AG04449 (cell line): Measurements from ENCODE around the gene ATP6V1G3.

Experiments
- CTCF ChIA-PET: fragments of 350-600 bp; formaldehyde crosslinking; extraction: SDS; loops from one replicate; lab custom pipeline; 2021; ENCODE audit warnings: antibody characterized with exemption; lab: Yijun Ruan, JAX
- POLR2A ChIA-PET: fragments of 400-600, 350-600 bp; formaldehyde crosslinking; extraction: SDS; loops from one replicate; lab custom pipeline; 2020; ENCODE audit warnings: antibody characterized with exemption, inconsistent platforms; lab: Yijun Ruan, JAX
- DNase-seq: peaks from one replicate; pipeline ENCODE4 v3.0.0-alpha.2; 2010; ENCODE audit warnings: low read depth, low spot score
- H3K4me3 ChIP-seq: 2 replicates; pipeline ENCODE4 v1.5.1; 2011; ENCODE audit warnings: low read depth, mild to moderate bottlenecking, control low read depth, low read length
- TF ChIP-seq, protein P1 (sequence below): IDR thresholded peaks from one replicate; pipeline ENCODE4 v1.5.1; 2011; ENCODE audit warnings: mild to moderate bottlenecking, moderate library complexity, low read length, control low read depth, inconsistent platforms; ENCODE audit not compliant: insufficient read depth; ENCODE audit errors: missing control alignments

Gene ATP6V1G3

DNA sequence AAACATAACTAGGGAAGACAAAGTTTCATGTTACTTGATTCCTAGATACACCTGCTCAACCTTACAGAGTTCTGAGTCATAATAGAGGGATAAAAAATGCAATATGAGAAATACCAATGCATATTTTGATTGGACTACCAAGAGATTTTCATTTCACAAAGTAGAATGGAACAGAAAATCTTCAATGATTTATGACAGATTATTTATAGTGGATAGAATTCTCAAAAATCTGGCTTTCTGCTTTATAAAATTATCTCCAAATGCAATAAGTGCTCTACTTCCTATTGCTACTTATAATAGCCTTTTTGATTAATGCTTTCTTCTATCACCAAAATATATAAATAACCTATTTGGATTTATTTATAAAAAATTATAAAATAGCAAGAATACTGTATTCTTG is 18.9 kb upstream of the ATP6V1G3 start:
- ChIA-PET CTCF (interaction anchor here (0.7 kb wide), 1 partner anchor 19 kb away, joined by 3 read pairs; the partner anchor contains the start of gene ATP6V1G3), POLR2A (no interaction called here)
- H3K4me3 ChIP-seq: no peak overlapping the region
- DNase-seq: no peak
- TF ChIP-seq, protein P1, sequence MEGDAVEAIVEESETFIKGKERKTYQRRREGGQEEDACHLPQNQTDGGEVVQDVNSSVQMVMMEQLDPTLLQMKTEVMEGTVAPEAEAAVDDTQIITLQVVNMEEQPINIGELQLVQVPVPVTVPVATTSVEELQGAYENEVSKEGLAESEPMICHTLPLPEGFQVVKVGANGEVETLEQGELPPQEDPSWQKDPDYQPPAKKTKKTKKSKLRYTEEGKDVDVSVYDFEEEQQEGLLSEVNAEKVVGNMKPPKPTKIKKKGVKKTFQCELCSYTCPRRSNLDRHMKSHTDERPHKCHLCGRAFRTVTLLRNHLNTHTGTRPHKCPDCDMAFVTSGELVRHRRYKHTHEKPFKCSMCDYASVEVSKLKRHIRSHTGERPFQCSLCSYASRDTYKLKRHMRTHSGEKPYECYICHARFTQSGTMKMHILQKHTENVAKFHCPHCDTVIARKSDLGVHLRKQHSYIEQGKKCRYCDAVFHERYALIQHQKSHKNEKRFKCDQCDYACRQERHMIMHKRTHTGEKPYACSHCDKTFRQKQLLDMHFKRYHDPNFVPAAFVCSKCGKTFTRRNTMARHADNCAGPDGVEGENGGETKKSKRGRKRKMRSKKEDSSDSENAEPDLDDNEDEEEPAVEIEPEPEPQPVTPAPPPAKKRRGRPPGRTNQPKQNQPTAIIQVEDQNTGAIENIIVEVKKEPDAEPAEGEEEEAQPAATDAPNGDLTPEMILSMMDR: no peak

DNA sequence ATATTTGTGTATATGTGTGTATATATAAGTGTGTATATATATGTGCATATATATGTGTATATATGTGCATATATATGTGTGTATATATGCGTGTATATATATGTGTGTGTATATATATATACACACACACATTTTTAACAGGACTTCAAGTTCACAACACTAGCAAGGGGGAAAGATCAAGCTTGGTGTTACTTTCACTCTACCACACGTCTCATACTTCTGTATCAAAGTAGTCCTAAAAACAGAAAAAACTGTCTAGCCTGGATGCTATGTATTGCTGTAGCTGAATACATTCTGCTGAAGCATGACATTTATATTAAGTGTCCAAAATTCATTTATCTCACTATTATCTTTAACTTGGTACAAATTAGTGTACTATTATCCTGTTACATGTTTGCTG is 17.9 kb upstream of the ATP6V1G3 start:
- CTCF ChIA-PET: no interaction called here
- TF ChIP-seq, protein P1: no peak
- POLR2A ChIA-PET: no interaction called here
- DNase-seq: no peak
- no peak overlapping the region for H3K4me3 ChIP-seq

DNA sequence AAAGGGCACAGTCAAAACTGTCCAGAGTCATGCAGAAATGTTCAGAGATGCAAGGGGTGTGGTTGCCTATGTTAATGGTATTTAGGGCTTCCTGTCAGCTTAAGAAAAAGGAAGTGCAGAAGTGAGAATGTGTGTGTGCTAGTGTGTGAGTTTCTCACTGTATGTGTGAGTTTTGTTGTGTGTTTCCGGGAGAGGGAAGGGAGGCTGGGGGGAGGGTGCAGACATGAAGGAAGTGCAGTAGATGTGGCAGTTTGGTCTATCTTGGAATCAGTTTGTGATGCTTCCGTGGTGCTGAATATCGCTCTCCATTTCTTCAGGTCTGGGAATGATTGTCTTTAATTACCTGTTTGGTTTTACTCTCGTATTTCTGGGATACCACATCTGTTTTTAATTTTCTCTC is 16.5 kb upstream of the ATP6V1G3 start:
- no peak overlapping the region for H3K4me3 ChIP-seq
- ChIA-PET CTCF (interaction anchor here (1.1 kb wide), 1 partner anchor 17 kb away, joined by 3 read pairs; the partner anchor contains the start of gene ATP6V1G3), POLR2A (no interaction called here)
- no peak for DNase-seq
- TF ChIP-seq, protein P1: no peak

- ChIA-PET CTCF (no interaction called here), POLR2A (no interaction called here)
- TF ChIP-seq, protein P1: no peak
- no peak overlapping the region for H3K4me3 ChIP-seq
- no peak for DNase-seq
Measured at GRCh38 chr1:198552668-198553416, 12.4 kb upstream of the ATP6V1G3 start.

- DNase-seq: no peak
- ChIA-PET POLR2A (no interaction called here), CTCF (no interaction called here)
- no peak overlapping the region for H3K4me3 ChIP-seq
- TF ChIP-seq, protein P1: no peak
Measured at GRCh38 chr1:198550941-198551524, 10.6 kb upstream of the ATP6V1G3 start.

GRCh38 chr1:198549866-198550265 is 9.4 kb upstream of the ATP6V1G3 start:
- ChIA-PET POLR2A (no interaction called here), CTCF (interaction anchor here (1.1 kb wide), 1 partner anchor 15 kb away, joined by 3 read pairs; no protein-coding TSS in a partner anchor)
- TF ChIP-seq, protein P1: no peak
- H3K4me3 ChIP-seq: no peak overlapping the region
- no peak for DNase-seq
